Ascending aorta (tissue), 2 donors: ENCODE measurements around the gene EHD2. TPM values are rescaled to one million over a fixed set of nuclear protein-coding genes. Genes with fewer than 3 reads are reported as not detected.
"Not testable (repeated sequence)": the region's sequence is repeated elsewhere in the genome, so short reads cannot be mapped to it uniquely, and the experiment has no call there.

Source experiments
- DNase-seq, 2 donors: peaks; one replicate each; pipeline ENCODE4 v3.0.0-alpha.2; 2019; ENCODE audit warnings: low spot score in 2 of 2
- H3K27ac ChIP-seq, 2 donors: fragments of 200-600 bp; sonication (generic); one replicate each; pipeline ENCODE4 v1.5.1; 2016 to 2017; ENCODE audit warnings: mild to moderate bottlenecking in 1 of 2
- H3K27me3 ChIP-seq: fragments of 200-600 bp; sonication (generic); one replicate; pipeline ENCODE4 v1.5.1; 2017
- H3K36me3 ChIP-seq, 2 donors: fragments of 200-600 bp; sonication (generic); one replicate each; pipeline ENCODE4 v1.5.1; 2016
- H3K4me1 ChIP-seq, 2 donors: fragments of 200-600 bp; sonication (generic); one replicate each; pipeline ENCODE4 v1.5.1; 2016 to 2017; ENCODE audit warnings: mild to moderate bottlenecking in 1 of 2
- H3K4me3 ChIP-seq, 2 donors: fragments of 200-600 bp; sonication (generic); one replicate each; pipeline ENCODE4 v1.5.1; 2016 to 2017; ENCODE audit warnings: mild to moderate bottlenecking in 1 of 2
- H3K9me3 ChIP-seq, 2 donors: fragments of 200-600 bp; sonication (generic); one replicate each; pipeline ENCODE4 v1.5.1; 2016
- intact Hi-C: fragments of 100-400 bp; cut with DNase I; formaldehyde crosslinking; loops from one replicate; pipeline ENCODE4 v1.15.1; 2023
- total RNA-seq: library from RNA; depleted of rRNA; stranded (reverse); fragments of >200 nt; gene quantifications from one replicate; pipeline ENCODE4 v1.1.0, GENCODE V29; 2016
- TF ChIP-seq, protein P1 (sequence below), 3 experiments: fragments of 200-600 bp in 2 of 3; fragments of 450-650 bp in 1 of 3; sonication (generic) in 2 of 3; IDR thresholded peaks; one replicate each; pipeline ENCODE4 v1.5.1; 2016 to 2019; ENCODE audit warnings: antibody characterized with exemption in 3 of 3, mild to moderate bottlenecking in 1 of 3, moderate library complexity in 1 of 3

EHD2 gene, protein sequence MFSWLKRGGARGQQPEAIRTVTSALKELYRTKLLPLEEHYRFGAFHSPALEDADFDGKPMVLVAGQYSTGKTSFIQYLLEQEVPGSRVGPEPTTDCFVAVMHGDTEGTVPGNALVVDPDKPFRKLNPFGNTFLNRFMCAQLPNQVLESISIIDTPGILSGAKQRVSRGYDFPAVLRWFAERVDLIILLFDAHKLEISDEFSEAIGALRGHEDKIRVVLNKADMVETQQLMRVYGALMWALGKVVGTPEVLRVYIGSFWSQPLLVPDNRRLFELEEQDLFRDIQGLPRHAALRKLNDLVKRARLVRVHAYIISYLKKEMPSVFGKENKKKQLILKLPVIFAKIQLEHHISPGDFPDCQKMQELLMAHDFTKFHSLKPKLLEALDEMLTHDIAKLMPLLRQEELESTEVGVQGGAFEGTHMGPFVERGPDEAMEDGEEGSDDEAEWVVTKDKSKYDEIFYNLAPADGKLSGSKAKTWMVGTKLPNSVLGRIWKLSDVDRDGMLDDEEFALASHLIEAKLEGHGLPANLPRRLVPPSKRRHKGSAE
- 342 TPM for total RNA-seq

DNA sequence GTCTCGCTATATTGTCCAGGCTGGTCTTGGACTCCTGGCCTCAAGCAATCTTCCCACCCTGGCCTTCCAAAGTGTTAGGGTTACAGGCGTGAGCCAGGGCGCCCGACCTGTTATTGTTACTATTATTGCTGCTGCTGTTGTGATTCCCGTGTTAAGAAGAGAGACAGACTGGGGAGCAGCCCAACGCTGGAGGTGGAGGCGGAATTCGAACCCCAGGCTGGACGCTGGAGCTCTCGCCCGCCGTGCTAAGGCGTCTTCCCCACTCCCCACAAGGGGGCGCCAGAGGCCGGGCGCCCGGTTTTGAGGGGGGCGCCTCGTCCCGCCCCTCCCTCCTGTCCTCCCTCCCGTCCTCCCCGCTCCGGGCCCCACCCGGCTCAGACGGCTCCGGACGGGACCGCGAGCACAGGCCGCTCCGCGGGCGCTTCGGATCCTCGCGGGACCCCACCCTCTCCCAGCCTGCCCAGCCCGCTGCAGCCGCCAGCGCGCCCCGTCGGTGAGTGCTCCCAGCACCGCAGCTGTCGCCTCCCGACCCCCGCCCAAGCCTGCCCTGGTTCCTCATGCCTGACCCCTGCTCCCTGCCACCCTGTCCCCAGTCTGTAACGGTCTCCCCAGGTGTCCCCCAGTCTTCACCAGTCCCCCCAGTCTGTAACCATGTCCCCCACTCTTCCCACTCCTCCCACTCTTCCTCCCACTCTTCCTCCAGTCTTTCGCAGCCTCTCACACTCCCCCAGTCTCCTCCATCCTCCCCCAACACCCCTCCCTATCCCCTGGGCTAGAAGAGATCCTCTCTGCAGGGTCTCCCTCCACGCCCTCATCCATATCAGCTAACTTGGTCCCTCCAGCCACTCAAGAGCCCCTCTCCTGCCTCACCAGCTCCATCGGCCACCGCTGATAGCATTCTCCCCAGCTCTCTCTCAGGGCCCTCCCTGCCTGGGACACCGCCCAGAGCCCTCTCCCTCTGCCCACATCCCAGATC, at the start of gene EHD2:
EHD2 (plus strand) TSS at position 377 of the 976 bp plus-strand sequence. CDS start 3,191 bp downstream, outside the sequence.
- no peaks in the 10 kb centered on the region for H3K9me3 ChIP-seq
- H3K27ac ChIP-seq, result peak within 1 kb of the TSS; percentile 87 to 98
- peaks cover 19 to 22% of the 10 kb centered on the region in 2 donors for H3K36me3 ChIP-seq
- no peaks in the 10 kb centered on the region for H3K27me3 ChIP-seq
- intact Hi-C loops, result loop anchor here (1.0 to 2.0 kb wide), 3 partner anchors 16 to 75 kb away; no protein-coding TSS in a partner anchor
- H3K4me3 ChIP-seq, result peak within 1 kb of the TSS; percentile 88 to 100
- peaks cover 3 to 42% of the 10 kb centered on the region in 2 donors for H3K4me1 ChIP-seq
- TF ChIP-seq, protein P1, sequence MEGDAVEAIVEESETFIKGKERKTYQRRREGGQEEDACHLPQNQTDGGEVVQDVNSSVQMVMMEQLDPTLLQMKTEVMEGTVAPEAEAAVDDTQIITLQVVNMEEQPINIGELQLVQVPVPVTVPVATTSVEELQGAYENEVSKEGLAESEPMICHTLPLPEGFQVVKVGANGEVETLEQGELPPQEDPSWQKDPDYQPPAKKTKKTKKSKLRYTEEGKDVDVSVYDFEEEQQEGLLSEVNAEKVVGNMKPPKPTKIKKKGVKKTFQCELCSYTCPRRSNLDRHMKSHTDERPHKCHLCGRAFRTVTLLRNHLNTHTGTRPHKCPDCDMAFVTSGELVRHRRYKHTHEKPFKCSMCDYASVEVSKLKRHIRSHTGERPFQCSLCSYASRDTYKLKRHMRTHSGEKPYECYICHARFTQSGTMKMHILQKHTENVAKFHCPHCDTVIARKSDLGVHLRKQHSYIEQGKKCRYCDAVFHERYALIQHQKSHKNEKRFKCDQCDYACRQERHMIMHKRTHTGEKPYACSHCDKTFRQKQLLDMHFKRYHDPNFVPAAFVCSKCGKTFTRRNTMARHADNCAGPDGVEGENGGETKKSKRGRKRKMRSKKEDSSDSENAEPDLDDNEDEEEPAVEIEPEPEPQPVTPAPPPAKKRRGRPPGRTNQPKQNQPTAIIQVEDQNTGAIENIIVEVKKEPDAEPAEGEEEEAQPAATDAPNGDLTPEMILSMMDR (IDR thresholded peaks at IDR 0.05), result peak; percentile 97 to 98 (median 97)
- DNase-seq, result peak in 1 of 2 donors; percentile 84

DNA sequence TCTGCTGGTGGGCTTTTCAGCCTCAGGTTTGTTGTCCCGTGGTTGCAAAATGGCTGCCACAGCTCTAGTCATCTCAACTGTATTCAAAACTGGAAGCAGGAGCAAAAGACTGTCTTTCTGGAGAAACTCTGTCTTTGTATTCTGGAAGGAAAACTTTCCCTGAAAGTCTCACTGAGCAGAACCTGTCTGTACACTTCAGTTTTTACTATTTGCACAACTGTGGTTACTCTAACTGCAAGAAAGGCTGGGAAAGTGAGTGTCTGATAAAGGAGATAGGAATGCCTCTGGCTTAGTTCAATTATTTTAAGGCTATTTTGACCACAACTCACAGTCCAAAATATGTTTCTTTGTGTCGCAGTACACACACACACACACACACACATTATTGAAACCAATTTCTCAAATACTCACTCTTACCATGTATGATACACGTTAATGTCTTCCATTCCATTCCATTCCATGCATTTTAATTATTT, 49.7 kb upstream of the EHD2 start:
- Histone ChIP-seq H3K9me3 (no peaks in the 10 kb centered on the region), H3K27ac (peak overlapping the region; percentile 95 to 97), H3K27me3 (no peaks in the 10 kb centered on the region), H3K4me3 (peak overlapping the region in 1 of 2 donors; percentile 47), H3K36me3 (no peaks in the 10 kb centered on the region), H3K4me1 (peaks cover 11 to 41% of the 10 kb centered on the region in 2 donors)
- TF ChIP-seq, protein P1 (IDR thresholded peaks at IDR 0.05), result no peak
- intact Hi-C loops, result no loop called here
- no peak for DNase-seq

DNA sequence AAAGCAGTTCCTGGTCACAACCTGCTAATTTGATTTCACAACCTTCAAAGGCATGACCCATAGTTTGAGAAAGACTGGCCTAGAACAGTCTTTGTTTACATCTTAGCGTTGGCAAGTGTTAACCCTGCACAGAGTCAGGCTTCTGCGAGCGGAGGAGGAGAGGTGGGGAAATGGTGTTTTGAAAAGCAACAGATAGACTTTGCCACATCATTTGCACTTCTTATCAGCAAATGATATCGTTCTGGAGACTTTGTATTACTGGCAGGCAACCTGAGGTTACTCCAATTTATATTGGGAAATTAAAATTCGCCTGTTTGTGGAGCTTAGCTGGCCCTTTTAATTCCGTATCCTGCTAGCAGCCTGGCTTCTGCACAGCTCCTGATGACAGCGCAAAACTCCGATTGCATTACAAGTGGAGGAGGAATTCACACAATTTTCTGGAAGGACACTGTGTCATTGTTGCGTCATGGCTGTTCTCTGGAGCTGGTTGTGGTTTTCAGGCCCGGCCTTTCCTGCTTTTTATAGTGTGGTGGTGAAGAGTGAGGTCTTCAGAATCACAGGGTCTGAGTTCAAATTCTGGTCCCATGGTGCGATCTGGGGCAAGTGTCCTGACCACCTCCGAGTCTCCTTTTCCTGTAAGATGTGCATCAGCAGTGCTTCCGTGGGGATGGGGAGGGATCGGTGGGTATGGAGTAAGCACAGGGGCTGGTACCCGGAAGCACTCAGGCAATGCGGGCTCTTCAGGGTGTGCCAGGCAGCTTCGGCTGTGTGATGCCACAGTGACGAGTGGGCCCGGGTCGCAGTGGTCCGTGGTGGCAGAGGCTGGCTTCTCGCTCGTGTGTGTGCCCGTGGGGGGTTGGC, 49.1 kb upstream of the EHD2 start:
- Histone ChIP-seq H3K4me1 (peaks cover 11 to 41% of the 10 kb centered on the region in 2 donors), H3K36me3 (no peaks in the 10 kb centered on the region), H3K27ac (peak overlapping the region; percentile 95 to 97), H3K4me3 (peak overlapping the region in 1 of 2 donors; percentile 47), H3K27me3 (no peaks in the 10 kb centered on the region), H3K9me3 (no peaks in the 10 kb centered on the region)
- TF ChIP-seq, protein P1 (IDR thresholded peaks at IDR 0.05), result no peak
- peak; percentile 73 to 95 for DNase-seq
- intact Hi-C loops, result loop anchor here (1.0 to 2.0 kb wide), 3 partner anchors 33 to 64 kb away; partner anchors contain the start of gene BICRA

DNA sequence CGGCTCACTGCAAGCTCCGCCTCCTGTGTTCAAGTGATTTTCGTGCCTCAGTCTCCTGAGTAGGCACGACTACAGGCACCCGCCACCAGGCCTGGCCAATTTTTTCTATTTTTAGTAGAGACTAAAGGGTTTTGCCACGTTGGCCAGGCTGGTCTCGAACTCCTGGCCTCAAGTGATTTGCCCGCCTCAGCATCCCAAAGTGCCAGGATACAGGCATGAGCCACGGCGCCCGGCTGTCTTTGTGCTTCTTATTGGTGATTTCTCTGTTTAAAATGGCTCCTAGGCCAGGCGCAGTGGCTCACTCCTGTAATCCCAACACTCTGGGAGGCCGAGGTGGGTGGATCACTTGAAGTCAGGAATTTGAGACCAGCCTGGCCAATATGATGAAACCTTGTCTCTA, 44.7 kb upstream of the EHD2 start:
- intact Hi-C loops, H3K9me3 ChIP-seq, H3K27ac ChIP-seq, H3K4me3 ChIP-seq, DNase-seq, H3K27me3 ChIP-seq: not testable (repeated sequence)
- peaks cover under 1 to 18% of the 10 kb centered on the region in 2 donors for H3K36me3 ChIP-seq
- H3K4me1 ChIP-seq, result peaks cover 4 to 17% of the 10 kb centered on the region in 2 donors

DNA sequence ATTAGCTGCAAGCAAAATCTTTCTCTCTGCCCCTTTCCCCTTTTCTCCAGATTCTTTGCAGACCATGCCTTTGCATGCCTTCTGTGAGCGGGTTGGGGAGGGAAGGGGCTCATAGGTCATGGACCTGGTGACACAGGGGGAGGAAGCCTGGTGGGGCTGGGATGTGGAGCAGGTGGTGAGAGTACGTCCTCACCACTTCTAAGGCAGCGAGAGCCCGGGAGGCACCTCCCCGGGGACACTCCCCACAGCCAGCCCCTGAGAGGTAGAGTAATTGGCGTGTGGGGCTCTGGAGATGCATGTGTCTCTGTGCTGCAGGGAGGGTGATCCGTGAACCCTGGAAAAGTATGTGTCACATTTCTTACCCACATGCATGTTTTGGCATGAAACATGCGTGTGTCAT, 42.5 kb upstream of the EHD2 start:
- no peaks in the 10 kb centered on the region for H3K27me3 ChIP-seq
- TF ChIP-seq, protein P1 (IDR thresholded peaks at IDR 0.05), result no peak
- H3K9me3 ChIP-seq, result no peaks in the 10 kb centered on the region
- H3K27ac ChIP-seq, result no peak overlapping the region
- no peak for DNase-seq
- intact Hi-C loops, result no loop called here
- peaks cover 0 to 5% of the 10 kb centered on the region in 2 donors for H3K4me1 ChIP-seq
- peaks cover 15 to 38% of the 10 kb centered on the region in 2 donors for H3K36me3 ChIP-seq
- no peak overlapping the region for H3K4me3 ChIP-seq
